Liver (tissue), 3 donors: Measurements from ENCODE around the gene JCAD.

Experiments used
- ATF3 ChIP-seq: IDR thresholded peaks from 2 replicates; pipeline ENCODE4 v1.6.1; 2016; ENCODE audit warnings: antibody characterized with exemption
- CTCF ChIP-seq: fragments of 150-350 bp; IDR thresholded peaks from 2 replicates; pipeline ENCODE4 v1.5.1; 2017; ENCODE audit warnings: improper control_type of control experiment, low read depth, low read length; ENCODE audit not compliant: missing input control
- FOXA1 ChIP-seq: IDR thresholded peaks from 2 replicates; pipeline ENCODE4 v1.6.1; 2016; ENCODE audit warnings: antibody characterized with exemption
- JUND ChIP-seq, 2 donors: IDR thresholded peaks; 2 replicates each; pipeline ENCODE4 v1.6.1; 2016; ENCODE audit warnings: antibody characterized with exemption in 2 of 2
- RAD21 ChIP-seq, 2 donors: IDR thresholded peaks; 2 replicates each; pipeline ENCODE4 v1.6.1; 2016; ENCODE audit warnings: antibody characterized with exemption in 2 of 2, mild to moderate bottlenecking in 2 of 2
- TAF1 ChIP-seq: conservative IDR thresholded peaks from 2 replicates; pipeline ENCODE4 v1.6.1; 2016; ENCODE audit warnings: antibody characterized with exemption, mild to moderate bottlenecking
- YY1 ChIP-seq: IDR thresholded peaks from 2 replicates; pipeline ENCODE4 v1.6.1; 2016; ENCODE audit warnings: antibody characterized with exemption, mild to moderate bottlenecking
- TF ChIP-seq, protein P1 (sequence below): IDR thresholded peaks from 2 replicates; pipeline ENCODE4 v1.6.1; 2016; ENCODE audit warnings: antibody characterized with exemption
- donor health status: healthy.
- donor health status: healthy.

DNA sequence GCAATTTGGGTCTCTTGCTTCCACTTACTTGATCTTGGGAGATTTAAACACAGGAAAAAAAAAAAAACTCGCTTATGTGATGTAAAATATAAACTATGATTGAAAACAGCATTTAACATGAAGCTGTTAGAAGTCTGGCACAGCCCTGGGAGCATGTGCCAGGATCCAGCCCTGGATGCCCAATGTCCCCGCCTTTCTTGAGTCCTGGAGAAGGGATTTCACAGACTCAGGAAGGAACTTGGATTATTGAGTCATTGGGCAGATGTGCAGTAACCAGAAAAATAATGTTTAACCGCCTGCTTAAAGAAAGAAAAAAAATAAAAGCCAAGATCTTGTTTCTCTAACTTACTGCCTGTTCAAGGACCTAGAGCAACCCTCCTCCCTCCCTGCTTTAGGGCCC, 3.7 kb upstream of the JCAD start:
- TF ChIP-seq CTCF (no peak), TAF1 (no peak), JUND (IDR thresholded peaks at IDR 0.05) (no peak), ATF3 (no peak), YY1 (no peak), FOXA1 (no peak), RAD21 (IDR thresholded peaks at IDR 0.05) (no peak)
- TF ChIP-seq, protein P1, sequence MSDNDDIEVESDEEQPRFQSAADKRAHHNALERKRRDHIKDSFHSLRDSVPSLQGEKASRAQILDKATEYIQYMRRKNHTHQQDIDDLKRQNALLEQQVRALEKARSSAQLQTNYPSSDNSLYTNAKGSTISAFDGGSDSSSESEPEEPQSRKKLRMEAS = no peak
